Peyer's patch (tissue), 4 donors: Measurements from ENCODE around the gene IFNA13.

Experiments
- CTCF ChIP-seq, 6 experiments: fragments of 450-650 bp in 4 of 6; fragments of 200-600 bp in 2 of 6; sonication (generic) in 1 of 6; IDR thresholded peaks; one replicate each; pipeline ENCODE4 v1.5.1; 2017 to 2019; ENCODE audit warnings: antibody characterized with exemption in 6 of 6, mild to moderate bottlenecking in 3 of 6, moderate library complexity in 1 of 6
- POLR2A ChIP-seq, 2 donors: fragments of 450-650 bp; IDR thresholded peaks; one replicate each; pipeline ENCODE4 v1.5.1; 2017; ENCODE audit warnings: antibody characterized with exemption in 2 of 2, mild to moderate bottlenecking in 2 of 2, moderate library complexity in 2 of 2

- TF ChIP-seq CTCF (IDR thresholded peaks at IDR 0.05) (no peak), POLR2A (IDR thresholded peaks at IDR 0.05) (no peak)
Measured at GRCh38 chr9:21408817-21409216, 41.0 kb upstream of the IFNA13 start, which contains the start of gene IFNA8.
